ENCODE data around the gene XPNPEP2.
A peak's percentile ranks its signal among the peaks of the same experiment; 100 is the strongest.

Gene XPNPEP2

GRCh38 chrX:129754056-129755024 is 15.6 kb downstream of the XPNPEP2 start:
- DNase-seq: no peak

GRCh38 chrX:129755779-129756650 is 17.2 kb downstream of the XPNPEP2 start:
- peak in 3 of 4 experiments; percentile 4 to 14 (median 10) for DNase-seq

- DNase-seq: peak; percentile 4 to 8 (median 6)
These were observed 20.8 kb downstream of the XPNPEP2 start for GRCh38 chrX:129759576-129760061.

GRCh38 chrX:129760155-129760554 is 21.4 kb downstream of the XPNPEP2 start:
- DNase-seq: no peak

GRCh38 chrX:129760981-129761380 is 22.2 kb downstream of the XPNPEP2 start:
- no peak for DNase-seq

GRCh38 chrX:129761596-129761995 is 22.8 kb downstream of the XPNPEP2 start:
- no peak for DNase-seq

- no peak for DNase-seq
These were observed 23.7 kb downstream of the XPNPEP2 start for GRCh38 chrX:129762448-129762847.

- DNase-seq: no peak
These were observed 24.9 kb downstream of the XPNPEP2 start for GRCh38 chrX:129763666-129764065.

GRCh38 chrX:129768186-129768585 is 29.4 kb downstream of the XPNPEP2 start:
- no peak for DNase-seq

GRCh38 chrX:129768586-129769466 is 30.0 kb downstream of the XPNPEP2 start:
- no peak for DNase-seq

- peak; percentile 7 to 66 (median 46) for DNase-seq
These were observed 30.8 kb downstream of the XPNPEP2 start for GRCh38 chrX:129769467-129770154.

- peak in 3 of 4 experiments; percentile 1 to 21 (median 9) for DNase-seq
These were observed 32.7 kb downstream of the XPNPEP2 start for GRCh38 chrX:129771266-129771995.

GRCh38 chrX:129772796-129773431 is 34.1 kb downstream of the XPNPEP2 start:
- peak in 1 of 4 experiments; percentile 15 for DNase-seq

- no peak for DNase-seq
These were observed 35.1 kb downstream of the XPNPEP2 start for GRCh38 chrX:129773649-129774458.

- peak; percentile 6 to 64 (median 33) for DNase-seq
These were observed 38.6 kb downstream of the XPNPEP2 start for GRCh38 chrX:129777218-129778030.

- DNase-seq: no peak
These were observed 40.4 kb downstream of the XPNPEP2 start for GRCh38 chrX:129779086-129779672.

- peak in 3 of 4 experiments; percentile 6 to 50 (median 36) for DNase-seq
These were observed 41.0 kb downstream of the XPNPEP2 start, which contains the start of gene SASH3 for GRCh38 chrX:129779747-129780146. TSS of gene SASH3 (plus strand) at chrX:129779949. CDS start at chrX:129780098, 149 bp downstream.

Data from activated CD4-positive, CD25-positive, alpha-beta regulatory T cell (primary cell).